Lower leg skin (tissue), 4 donors: ENCODE results near the gene EIF4G1. TPM values are rescaled to one million over a fixed set of nuclear protein-coding genes. Genes with fewer than 3 reads are reported as not detected.

Experiments
- DNase-seq, 2 donors: peaks; one replicate each; pipeline ENCODE4 v3.0.0-alpha.2; 2019; ENCODE audit warnings: low spot score in 2 of 2
- H3K4me3 ChIP-seq: fragments of 200-600 bp; sonication (generic); 2 replicates; pipeline ENCODE4 v1.5.1; 2017; ENCODE audit warnings: mild to moderate bottlenecking, low read depth; ENCODE audit not compliant: poor library complexity, severe bottlenecking
- POLR2A ChIP-seq, 2 donors: fragments of 450-650 bp; IDR thresholded peaks; one replicate each; pipeline ENCODE4 v1.6.1; 2016 to 2017; ENCODE audit warnings: antibody characterized with exemption in 2 of 2, mild to moderate bottlenecking in 1 of 2, moderate library complexity in 1 of 2
- WGBS, 2 donors: methylation state at CpG; one replicate each; pipeline ENCODE4 v1.1.5; 2018; 5-methylcytosine and 5-hydroxymethylcytosine counted together
- intact Hi-C: fragments of 100-400 bp; cut with DNase I; formaldehyde crosslinking; loops from one replicate; pipeline ENCODE4 v1.15.0; 2023; ENCODE audit warnings: low total_unique reads
- total RNA-seq, 4 donors: library from RNA; depleted of rRNA; stranded (reverse); fragments of >200 nt; gene quantifications; one replicate each; pipeline ENCODE4 v1.1.0, GENCODE V29; 2016
- TF ChIP-seq, protein P1 (sequence below), 3 donors: fragments of 450-650 bp; IDR thresholded peaks; one replicate each; pipeline ENCODE4 v1.5.1; 2016; ENCODE audit warnings: antibody characterized with exemption in 3 of 3, mild to moderate bottlenecking in 3 of 3, moderate library complexity in 2 of 3

EIF4G1 gene
- total RNA-seq, 4 donors from 2014 or later = 418 to 445 (median 433) TPM

DNA sequence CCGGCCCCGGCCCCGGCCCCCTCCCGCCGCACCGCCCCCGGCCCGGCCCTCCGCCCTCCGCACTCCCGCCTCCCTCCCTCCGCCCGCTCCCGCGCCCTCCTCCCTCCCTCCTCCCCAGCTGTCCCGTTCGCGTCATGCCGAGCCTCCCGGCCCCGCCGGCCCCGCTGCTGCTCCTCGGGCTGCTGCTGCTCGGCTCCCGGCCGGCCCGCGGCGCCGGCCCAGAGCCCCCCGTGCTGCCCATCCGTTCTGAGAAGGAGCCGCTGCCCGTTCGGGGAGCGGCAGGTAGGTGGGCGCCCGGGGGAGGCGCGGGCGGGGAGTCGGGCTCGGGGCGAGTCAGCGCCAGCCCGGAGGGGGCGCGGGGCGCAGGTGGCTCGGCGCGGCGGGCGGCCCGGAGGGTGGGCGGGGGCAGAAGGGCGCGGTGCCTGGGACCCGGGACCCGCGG, 65.8 kb downstream of the EIF4G1 start:
- TF ChIP-seq, protein P1, sequence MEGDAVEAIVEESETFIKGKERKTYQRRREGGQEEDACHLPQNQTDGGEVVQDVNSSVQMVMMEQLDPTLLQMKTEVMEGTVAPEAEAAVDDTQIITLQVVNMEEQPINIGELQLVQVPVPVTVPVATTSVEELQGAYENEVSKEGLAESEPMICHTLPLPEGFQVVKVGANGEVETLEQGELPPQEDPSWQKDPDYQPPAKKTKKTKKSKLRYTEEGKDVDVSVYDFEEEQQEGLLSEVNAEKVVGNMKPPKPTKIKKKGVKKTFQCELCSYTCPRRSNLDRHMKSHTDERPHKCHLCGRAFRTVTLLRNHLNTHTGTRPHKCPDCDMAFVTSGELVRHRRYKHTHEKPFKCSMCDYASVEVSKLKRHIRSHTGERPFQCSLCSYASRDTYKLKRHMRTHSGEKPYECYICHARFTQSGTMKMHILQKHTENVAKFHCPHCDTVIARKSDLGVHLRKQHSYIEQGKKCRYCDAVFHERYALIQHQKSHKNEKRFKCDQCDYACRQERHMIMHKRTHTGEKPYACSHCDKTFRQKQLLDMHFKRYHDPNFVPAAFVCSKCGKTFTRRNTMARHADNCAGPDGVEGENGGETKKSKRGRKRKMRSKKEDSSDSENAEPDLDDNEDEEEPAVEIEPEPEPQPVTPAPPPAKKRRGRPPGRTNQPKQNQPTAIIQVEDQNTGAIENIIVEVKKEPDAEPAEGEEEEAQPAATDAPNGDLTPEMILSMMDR (IDR thresholded peaks at IDR 0.05) = no peak
- TF ChIP-seq POLR2A (IDR thresholded peaks at IDR 0.05) = no peak
- intact Hi-C loops = no loop called here
- peak; percentile 48 to 94 for DNase-seq
- peak overlapping the region; percentile 36 for H3K4me3 ChIP-seq
- 0% methylated on average over 4 to 31 of the region's 62 CpGs for WGBS, 2 donors

DNA sequence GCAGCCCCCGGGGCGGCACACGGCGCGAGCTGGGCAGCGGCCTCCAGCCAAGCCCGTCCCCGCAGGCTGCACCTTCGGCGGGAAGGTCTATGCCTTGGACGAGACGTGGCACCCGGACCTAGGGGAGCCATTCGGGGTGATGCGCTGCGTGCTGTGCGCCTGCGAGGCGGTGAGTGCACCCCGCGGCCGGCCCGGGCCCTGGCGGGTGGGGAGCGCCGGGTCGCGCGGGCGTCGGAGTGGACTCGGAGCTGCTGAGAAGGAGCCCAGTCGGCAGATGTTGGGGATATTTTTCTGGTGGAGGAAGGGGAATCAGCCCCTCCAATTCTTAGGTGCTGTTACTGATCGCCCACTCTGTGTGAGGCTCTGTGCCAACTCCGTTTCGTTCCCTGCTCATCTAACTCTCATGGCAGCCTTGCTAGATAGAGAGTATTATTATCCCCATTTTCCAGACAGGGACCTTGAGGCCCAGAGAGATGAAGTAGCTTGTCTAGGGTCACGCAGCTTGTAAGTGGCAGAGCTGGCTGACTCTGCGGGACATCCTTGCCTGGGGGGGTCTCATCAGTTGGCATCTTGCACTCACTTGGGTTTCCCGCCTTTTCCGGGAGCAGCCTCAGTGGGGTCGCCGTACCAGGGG, 66.3 kb downstream of the EIF4G1 start:
- intact Hi-C loops = no loop called here
- peak overlapping the region; percentile 36 for H3K4me3 ChIP-seq
- TF ChIP-seq, protein P1 (IDR thresholded peaks at IDR 0.05) = no peak
- no peak for TF ChIP-seq POLR2A (IDR thresholded peaks at IDR 0.05)
- no peak for DNase-seq
- 1% methylated on average over 28 to 34 of the region's 42 CpGs for WGBS, 2 donors

DNA sequence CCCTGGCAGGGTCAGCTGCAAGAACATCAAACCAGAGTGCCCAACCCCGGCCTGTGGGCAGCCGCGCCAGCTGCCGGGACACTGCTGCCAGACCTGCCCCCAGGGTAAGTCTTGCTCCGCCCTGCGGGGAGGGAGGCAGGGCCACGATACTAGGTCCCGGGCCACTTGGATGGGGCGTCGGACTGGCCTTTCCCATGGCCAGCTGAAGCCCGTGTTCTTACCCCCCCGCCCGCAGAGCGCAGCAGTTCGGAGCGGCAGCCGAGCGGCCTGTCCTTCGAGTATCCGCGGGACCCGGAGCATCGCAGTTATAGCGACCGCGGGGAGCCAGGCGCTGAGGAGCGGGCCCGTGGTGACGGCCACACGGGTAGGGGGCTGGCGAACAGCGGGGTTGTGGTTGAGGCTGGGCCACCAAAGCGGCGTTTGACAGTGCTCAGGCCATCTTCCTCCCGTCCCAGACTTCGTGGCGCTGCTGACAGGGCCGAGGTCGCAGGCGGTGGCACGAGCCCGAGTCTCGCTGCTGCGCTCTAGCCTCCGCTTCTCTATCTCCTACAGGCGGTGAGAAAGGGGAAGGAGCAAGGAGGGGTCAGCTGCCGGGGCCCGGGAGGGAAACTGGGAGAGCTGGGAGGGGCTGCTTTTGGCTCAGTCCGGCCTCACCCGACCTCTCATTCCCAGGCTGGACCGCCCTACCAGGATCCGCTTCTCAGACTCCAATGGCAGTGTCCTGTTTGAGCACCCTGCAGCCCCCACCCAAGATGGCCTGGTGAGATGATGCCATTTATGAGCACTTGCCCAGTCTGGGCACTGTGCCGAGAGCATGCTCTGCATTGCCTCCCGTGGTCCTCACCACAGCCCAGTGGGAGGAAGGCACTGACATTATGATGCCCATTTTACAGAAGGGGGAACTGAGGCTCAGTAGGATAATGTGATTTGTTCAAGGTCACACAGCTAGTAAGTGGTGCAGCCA, 67.1 kb downstream of the EIF4G1 start:
- 24 to 47% methylated on average over 25 to 27 of the region's 55 CpGs for WGBS, 2 donors
- TF ChIP-seq POLR2A (IDR thresholded peaks at IDR 0.05) = no peak
- TF ChIP-seq, protein P1 (IDR thresholded peaks at IDR 0.05) = no peak
- intact Hi-C loops = no loop called here
- no peak for DNase-seq
- H3K4me3 ChIP-seq = no peak overlapping the region

DNA sequence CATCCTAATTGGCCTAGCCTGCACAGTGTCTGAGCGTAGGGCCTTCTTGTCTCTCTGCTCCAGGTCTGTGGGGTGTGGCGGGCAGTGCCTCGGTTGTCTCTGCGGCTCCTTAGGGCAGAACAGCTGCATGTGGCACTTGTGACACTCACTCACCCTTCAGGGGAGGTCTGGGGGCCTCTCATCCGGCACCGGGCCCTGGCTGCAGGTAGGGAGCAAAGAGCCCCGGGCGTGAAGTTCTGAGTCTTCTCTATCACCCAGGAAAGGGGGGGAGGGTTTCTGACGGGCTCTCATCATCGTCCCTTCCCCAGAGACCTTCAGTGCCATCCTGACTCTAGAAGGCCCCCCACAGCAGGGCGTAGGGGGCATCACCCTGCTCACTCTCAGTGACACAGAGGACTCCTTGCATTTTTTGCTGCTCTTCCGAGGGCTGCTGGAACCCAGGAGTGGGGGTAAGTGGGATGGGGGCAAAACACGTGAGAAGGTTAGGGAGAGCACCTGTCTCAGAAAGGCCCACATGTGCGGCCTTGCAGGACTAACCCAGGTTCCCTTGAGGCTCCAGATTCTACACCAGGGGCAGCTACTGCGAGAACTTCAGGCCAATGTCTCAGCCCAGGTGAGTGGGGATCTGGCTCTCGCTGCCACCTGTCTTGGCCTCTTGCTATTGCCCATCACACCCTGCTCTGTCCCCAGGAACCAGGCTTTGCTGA, 68.1 kb downstream of the EIF4G1 start:
- WGBS, 2 donors = 93 to 95% methylated on average over 15 to 16 of the region's 16 CpGs
- no peak for TF ChIP-seq POLR2A (IDR thresholded peaks at IDR 0.05)
- TF ChIP-seq, protein P1 (IDR thresholded peaks at IDR 0.05) = no peak
- no peak overlapping the region for H3K4me3 ChIP-seq
- no peak for DNase-seq
- intact Hi-C loops = no loop called here

DNA sequence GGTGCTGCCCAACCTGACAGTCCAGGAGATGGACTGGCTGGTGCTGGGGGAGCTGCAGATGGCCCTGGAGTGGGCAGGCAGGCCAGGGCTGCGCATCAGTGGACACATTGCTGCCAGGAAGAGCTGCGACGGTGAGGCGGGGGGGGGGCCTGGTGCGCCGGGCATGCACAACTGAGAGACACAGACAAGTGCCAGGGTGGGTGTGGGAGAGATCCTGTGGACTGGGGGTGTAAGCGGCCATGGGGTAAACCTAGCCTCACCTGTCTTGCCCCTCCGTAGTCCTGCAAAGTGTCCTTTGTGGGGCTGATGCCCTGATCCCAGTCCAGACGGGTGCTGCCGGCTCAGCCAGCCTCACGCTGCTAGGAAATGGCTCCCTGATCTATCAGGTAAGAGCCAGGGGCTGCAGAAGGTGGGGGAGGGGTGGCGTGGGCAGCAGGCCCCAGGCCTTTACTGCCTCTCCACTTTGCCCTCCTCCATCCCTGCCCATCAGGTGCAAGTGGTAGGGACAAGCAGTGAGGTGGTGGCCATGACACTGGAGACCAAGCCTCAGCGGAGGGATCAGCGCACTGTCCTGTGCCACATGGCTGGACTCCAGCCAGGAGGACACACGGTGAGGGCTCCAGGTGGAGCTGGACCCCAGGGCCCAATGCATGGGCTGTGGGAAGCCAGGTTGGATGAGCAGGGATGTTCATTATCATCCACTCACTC, 68.8 kb downstream of the EIF4G1 start:
- no peak overlapping the region for H3K4me3 ChIP-seq
- TF ChIP-seq, protein P1 (IDR thresholded peaks at IDR 0.05) = no peak
- TF ChIP-seq POLR2A (IDR thresholded peaks at IDR 0.05) = no peak
- WGBS, 2 donors = 94 to 98% methylated on average over 9 to 13 of the region's 15 CpGs
- DNase-seq = no peak
- intact Hi-C loops = no loop called here
